HG03095 (cell line): ENCODE measurements around the gene KCNC2.

Experiments used
- ATAC-seq: cut with Tn5 transposase; IDR thresholded peaks from one replicate; pipeline ENCODE4 v1.9.1; 2021; ENCODE audit warnings: moderate library complexity; ENCODE audit not compliant: unreplicated experiment

The KCNC2 gene

DNA sequence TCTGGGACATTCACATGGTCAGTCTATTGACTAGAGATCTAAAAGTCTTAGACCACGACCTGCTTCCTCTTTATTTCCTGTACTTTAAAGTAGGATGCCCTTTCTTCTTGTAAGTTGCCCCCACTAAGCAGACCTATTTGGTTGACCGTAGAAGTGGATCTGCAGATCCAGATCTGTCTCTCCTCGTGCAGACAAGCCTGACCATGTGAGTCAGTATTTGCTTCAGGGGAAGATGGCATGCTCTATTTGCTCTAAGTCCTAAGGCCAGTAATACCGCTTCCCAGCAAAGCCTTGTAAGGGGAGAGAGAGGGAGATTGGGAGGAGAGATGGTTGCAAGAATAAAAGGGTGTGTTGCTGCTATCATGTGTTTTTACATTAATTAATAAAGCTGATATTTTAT is 46.8 kb downstream of the KCNC2 start:
- no peak for ATAC-seq

DNA sequence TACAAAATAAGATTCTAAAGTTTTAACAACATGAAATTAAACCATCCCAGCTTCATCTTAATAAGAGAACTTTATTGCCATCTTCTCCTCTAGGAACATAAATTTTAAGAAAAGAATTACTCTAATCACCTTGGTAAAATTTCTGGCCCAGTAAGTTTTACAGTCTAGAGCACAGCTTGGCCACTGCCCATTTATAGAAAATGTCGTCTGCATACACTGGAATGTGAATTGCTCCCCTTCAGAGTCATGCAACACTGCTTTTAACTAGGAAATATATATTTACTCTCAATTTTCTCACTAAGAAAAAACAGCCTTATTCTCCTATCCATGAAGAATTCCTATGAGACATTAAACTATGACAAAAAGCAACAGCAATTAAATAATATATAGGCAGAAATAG is 48.2 kb downstream of the KCNC2 start:
- ATAC-seq: no peak

DNA sequence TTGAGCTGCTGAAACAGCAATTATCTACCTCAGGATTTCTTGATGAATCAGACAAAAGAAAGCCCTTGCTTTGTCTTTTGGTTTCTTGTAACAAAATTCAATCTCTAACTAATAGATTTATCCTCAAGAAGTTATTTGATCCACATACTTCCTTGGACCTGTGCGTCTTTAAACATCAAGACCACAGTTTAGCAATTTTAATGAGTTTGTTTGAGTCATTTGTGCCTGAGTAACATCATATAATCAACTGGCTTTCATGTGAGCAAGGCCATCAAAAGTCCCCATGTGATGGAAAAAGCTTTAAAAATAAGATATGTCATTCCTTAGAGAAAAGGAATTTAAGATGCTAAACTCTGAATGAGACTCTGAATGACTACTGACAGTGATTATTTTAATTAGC is 52.3 kb downstream of the KCNC2 start:
- no peak for ATAC-seq

DNA sequence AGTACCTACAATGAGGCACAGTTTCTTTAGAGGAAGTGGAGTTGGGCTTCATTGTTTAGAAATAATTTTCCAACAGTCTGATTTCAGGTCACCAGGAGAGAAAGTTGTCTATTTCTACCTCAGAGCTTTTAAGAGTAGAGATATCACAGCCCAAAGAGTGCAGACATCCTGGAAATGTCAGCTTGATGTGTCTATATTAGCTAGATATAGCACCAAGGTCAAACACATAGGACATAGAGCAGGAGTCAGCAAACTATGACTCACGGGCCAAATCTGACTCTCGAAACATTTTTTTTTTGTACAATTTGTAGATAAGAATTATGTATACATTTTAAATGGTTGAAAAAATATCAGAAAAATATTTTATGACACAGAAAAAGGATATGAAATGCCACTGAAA is 53.7 kb downstream of the KCNC2 start:
- no peak for ATAC-seq

DNA sequence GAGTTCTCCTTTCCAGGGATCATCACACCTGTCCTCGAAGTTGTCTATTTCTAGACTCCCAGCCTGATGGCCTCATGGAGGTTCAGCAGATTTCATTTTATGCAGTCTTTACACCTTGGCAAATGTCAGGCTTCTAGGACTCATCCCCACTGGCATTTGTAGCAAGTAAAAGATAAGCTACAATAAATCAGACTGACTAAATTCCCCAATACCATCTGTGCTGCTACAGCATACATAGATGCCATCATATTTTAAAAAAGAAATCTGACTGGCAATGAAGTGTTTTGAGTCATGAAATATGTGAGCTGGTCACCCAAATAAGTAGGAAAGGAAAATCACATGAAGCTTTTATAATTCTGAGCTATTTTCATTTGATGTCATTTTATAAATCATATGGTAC is 55.3 kb downstream of the KCNC2 start:
- no peak for ATAC-seq

DNA sequence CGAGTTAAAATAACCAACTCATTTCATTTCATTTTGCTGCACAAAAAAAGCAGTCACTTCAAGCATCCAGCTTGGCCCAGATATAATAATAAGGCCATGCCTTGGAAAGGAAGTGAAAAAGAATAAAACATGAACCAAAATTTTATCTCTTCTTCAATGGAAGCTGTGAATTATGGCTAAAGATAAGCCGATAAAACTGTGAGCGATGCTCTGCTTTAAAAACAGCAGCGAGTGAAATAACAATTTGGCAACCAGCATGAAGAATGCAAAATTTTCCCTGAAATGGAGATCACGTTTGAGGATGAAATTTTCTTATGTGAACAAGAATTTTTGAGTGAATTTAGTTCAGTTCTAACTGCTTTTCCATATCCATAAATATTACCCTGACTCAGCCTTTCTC is 70.4 kb downstream of the KCNC2 start:
- no peak for ATAC-seq

DNA sequence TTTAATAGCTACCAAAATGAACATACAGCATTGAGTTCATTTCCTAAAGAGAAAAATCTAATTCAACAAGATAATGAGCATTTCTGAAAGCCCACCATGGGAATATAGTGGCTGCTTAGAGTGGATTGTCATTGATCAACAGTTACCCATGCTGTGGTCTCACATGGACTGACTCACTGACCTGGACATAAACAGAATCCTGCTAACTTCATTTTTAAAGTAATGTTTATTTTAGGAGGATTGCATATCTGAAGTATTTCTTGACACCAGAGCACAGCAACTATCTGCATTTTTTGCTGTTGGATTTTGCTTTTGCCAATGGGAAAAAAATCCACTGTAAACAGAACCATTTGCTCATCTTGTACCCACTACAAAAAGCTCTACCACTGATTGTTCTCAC is 71.7 kb downstream of the KCNC2 start:
- ATAC-seq: no peak

DNA sequence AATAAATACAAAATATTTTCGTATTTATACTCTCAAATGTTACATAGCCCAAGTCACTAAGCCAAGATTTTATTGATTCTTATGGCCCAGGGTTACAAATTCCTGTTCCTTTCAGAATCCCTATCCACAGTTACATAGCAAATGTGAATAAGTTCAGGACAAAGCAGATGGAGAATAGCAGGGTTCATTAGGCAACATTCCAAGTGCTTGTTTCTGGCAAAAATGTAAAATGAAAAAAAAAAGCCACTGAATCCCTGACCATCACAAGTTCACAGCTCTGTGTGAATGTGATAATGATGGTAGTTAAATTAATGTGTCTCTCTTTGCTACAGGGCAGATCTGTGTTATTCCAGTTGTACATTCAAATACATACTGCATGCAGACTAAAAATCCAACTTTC is 74.6 kb downstream of the KCNC2 start:
- ATAC-seq: no peak

DNA sequence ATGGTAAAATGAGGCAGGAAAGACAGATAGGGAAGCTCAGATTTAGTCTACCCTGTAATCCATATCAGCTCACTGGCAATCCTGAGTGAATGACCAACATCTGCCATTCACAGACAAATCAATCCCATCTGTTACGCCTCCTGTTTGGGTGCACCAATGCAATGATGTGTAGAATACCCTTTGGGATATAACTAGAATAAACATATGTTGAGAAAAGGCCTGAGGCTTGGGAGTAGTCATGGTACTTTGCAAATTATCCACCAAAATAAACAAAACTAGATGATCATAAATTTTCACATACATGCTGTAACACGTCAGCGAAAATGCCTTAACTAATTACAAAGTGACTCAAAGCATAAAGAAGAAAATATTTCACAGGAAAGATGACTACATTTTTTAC is 78.8 kb downstream of the KCNC2 start:
- no peak for ATAC-seq

DNA sequence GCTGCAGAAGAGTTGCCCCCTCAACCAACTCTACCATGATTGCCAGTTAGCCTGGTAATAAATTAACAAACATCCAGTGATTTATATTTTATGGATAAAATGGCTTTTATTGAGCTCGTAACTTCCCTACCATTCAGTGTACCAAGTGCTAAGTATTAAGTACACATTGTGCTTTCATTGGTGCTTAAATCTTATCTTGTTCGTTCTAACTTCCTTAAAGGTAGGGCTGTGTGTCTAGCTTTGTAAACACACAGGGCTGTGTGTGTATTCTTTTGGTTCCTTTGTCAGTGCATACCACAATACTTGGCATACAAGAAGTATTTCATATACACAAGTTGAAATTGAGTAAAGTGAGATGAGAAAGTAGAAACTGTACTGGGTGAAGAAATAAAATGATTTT is 80.4 kb downstream of the KCNC2 start:
- ATAC-seq: no peak

DNA sequence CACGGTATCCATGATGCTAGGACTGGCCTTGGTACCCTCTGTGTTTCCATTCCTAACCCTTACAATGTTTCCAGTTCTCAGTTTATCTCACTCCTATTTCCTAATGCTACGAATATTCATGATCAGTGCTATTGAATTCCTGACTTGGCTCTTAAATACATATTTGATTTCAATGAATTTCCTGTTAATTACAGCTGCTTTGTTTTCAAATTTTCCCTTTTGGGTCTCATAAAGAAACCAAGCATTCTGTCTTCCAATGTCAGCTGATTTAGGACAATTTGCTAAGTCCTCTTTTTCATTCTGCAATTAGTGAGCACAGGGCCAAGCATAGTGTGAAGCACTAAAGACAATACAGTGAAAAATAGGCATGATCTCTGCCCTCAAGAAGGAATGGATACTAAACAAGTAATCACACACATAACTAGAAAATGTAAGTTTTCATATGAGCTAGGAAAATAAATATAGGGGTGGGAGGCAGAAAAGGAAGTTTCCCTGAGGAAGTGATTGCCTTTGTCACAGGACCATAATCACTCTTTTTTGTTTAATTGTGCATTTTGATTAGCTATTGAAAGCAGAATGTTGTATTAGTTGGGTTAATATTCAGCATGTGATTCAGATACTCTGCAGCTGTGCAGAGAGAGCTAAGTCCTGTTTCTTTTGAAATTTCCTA is 88.5 kb downstream of the KCNC2 start:
- no peak for ATAC-seq

DNA sequence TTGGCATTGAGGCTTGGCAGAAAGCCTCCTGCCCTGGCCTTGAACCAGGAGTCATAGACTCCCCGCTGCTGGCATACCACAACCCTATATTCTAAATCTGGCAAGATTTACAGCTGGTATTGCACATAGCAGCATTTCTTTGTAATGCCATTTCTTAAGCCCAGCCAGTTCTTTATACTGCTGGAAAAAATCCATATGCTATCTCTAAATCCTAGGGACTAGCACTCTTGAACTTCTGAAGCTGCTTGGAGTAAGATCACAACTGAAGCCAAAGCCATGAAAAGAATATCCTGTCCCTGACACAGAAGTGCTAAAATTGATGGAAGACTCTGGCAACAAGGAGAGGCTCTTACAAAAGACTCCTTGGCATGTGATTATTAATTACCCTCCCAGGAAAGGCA is 89.3 kb downstream of the KCNC2 start:
- no peak for ATAC-seq

DNA sequence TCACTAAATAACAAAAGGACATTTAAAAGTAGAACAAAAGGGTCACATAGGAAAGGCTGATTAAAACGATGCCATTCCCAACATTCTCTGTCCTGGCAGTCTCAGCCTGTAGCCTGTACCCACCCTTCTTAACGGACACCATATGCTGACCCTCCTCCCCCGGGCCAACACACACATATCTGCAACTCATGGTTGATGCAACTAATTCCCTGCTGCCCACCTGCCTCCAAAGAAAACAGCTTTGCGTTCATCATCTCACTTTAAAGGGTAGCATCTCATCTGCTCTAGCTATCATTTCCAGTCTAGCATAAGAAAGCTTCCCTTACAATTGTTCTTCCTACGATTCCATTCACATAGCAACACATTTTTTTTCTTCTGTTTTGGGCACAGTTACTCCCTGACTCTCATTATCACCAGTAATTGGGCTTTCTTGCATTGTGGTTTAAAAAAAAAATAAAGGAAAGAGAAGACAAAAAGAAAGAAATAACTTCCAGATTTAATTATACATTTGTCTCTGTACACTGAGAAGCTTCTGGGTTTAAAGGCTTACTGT is 92.9 kb downstream of the KCNC2 start:
- no peak for ATAC-seq

DNA sequence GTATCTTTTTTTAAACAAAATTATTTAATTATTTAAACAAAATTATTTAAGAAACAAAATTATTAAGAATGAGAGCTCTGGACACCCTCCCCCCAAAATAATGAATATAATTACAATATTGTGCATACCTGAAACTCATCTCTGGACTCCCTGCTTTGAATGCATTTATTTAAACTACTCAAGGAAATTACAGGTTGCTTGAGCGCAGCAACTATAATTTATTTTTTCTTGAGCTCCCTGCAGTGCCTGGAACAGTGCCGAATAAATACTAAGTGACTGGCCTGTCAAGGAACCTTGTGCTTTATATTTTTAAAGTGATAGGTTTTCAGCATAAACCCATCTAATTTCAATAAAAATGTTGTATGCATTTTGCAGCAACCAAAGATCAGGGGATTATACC is 93.9 kb downstream of the KCNC2 start:
- no peak for ATAC-seq

DNA sequence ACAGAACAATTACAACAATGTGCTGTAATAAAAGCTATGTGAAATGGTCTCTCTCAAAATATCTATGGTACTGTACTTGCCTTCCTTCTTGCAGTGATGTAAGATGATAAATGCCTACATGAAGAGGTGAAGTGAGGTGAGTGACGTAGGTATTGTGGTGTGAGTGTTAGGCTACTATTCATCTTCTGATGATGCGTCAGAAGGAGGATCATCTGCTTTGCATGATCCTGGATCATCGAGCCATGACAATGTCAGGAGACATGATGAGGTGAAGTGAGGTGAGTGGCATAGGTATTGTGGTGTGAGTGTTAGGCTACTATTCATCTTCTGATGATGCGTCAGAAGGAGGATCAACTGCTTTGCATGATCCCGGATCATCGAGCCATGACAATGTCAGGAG is 105.8 kb downstream of the KCNC2 start:
- no peak for ATAC-seq

DNA sequence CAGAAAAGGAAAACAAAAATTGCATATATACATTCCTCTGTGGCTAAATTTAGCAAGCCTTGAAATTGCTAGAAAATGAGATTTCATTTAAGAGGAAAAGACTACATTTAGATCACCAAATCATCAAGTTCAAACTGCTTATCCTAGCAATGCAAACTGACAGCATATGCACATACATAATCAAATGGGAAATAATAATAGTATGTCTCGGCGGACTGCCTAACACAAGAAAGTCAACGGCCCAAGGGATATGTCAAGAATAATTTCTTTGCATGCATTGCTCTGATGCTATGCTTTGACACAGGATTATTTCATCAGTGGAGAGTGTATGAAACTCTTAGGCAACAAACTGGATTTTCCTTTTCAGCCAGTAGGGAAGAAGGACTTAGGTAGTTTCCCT is 107.9 kb downstream of the KCNC2 start:
- no peak for ATAC-seq

DNA sequence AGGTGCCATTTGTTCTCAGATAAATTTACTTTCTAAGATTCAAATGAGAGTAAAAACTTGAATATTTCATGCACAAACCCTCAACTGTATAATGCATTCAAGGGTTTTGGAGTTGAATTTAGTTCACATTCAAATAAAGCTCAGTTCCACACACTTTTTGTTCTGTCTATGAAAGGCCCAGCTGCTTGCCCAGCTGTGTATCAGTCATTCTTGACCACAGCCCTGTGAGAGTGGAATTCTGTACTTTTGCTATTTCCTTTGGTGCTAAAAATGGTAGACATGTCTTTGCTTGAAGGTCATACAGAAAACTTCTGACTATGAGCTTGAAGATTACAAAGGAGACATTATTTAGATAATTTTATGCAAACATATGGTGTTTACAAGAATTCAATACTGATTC is 110.4 kb downstream of the KCNC2 start:
- no peak for ATAC-seq

DNA sequence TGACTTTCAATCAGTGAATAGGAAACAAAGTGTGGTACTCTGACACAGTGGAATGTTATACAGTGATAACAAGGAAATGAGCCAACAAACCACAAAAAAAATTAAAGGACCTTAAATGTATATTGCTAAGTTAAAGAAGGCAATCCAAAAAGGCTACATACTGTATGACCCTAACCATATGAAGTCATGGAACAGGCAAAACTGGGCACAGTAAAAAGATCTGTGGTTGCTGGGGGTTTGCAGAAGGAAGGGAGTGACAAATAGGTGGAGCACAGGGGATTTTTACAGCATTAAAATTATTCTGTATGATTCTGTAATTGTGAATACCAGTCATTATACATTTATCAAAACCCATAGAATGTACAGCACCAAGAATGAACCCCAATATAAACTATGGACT is 112.6 kb downstream of the KCNC2 start:
- ATAC-seq: no peak

DNA sequence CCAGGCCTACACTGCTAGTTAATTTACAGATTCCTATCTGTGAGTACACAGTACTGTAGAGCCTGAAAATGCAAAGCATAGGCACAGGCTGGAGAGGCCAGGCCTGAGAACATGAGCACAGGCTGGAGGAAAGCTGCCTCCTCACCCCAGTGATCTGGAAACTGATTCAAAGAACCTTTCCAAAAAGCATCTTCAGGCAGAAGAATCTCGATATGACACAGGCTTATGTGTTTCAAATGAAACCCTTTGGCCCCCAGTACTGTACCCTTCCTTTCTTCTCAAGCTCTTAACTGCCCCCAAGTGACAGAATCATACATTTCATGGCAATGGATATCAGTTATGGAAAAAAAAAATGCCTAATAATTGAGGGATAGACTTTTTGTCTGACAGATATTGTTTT is 122.0 kb downstream of the KCNC2 start:
- no peak for ATAC-seq

DNA sequence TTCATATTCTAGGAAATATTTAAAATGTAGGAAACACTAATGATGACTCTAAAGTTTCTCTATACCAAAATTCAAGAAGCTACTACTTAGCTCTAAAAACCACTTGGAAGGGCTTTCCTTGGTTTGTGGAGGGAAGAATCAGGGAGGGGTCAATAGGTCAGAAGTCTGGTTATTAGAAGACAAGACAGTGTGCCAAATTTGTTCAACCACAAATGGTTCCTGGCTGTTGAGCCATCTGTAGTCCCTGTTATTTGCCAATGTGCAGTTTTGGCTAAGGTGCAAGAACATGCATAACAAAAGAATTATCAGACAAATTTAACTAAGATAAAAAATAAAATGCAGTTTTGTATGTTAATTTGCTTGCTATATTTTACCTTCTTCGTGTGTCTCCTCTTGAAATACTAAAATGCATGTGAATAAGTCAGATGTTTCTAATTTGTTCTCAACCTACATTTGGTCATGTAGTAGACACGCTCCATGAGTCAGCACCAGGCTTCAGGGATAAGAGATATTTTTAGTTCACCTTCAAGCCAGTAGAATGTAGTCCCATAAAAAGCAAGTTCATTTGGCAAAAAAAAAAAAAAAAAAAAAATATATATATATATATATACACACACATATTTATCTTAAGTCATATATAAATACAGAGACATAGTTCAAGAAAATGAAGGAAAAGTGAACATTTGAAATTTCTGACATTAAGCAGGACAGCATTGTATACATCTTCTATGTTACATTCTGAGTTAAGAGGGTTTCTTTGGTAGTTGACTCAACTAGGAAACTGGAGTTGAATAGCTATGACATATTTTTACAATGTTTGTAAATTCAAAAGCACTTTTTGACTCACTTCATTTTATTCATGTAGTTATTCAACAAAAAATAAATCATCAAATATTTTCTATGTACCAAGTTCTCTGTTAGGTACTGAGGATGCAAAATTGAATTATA is 123.3 kb downstream of the KCNC2 start:
- no peak for ATAC-seq

DNA sequence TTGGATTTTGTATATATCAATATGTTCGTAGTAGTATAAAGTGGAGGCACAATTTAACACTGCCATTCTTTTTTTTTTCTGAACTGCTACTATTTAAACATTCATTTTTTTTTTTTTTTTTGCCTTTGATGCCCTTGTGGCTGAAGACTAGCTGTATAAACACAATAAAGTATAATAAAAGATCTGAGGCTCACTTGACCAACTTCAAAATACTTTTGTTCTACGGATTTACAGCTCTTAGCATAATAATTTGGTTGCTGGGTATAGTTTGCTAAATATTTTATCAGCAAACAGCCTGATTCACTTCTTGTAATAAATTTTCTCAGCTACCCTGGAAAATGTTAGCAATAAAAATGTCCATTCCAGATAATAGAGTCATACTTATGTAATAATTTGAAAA is 128.3 kb downstream of the KCNC2 start:
- no peak for ATAC-seq

DNA sequence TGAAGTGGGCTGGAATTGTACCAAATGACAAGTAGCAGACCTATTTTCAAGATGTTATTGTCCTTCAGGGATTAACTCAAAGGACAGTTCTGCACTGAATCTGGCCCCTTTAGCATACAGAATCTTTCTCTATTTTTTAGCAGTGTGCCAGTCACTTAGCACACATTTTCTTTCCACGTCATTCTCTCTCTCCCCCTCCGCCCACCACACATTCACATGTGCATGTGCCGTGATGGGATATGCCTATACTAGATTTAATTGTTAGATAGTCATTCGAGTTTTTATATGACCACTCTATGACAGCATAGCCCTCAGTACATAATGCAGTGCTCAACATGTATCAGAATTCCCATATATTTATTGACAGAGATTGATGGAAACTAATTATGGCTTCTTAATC is 129.1 kb downstream of the KCNC2 start:
- no peak for ATAC-seq
